Measurements from ENCODE around the gene TINCR.
A peak's percentile ranks its signal among the peaks of the same experiment; 100 is the strongest.

The TINCR gene

DNA sequence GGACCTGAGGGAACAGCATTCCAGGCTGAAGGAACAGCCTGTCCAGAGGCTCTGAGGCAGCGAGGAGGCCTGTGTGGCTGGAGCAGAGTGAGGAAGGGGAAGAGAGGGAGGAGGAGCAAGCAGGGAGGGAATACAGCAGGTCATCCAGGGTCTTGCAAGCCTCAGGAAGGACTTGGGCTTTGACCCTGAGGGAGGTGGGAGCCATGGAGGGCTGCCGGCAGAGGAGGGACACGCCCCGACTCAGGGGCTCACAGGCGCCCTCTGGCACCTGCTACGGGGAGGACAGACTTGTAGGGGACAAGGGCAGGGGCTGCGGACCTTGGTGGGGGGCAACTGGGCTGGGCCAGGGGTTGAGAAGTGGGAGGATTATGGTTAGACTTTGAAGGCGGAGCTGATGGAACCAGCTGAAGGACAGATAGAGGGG lies 4.7 kb downstream of the TINCR start:
- TF ChIP-seq, protein P1, sequence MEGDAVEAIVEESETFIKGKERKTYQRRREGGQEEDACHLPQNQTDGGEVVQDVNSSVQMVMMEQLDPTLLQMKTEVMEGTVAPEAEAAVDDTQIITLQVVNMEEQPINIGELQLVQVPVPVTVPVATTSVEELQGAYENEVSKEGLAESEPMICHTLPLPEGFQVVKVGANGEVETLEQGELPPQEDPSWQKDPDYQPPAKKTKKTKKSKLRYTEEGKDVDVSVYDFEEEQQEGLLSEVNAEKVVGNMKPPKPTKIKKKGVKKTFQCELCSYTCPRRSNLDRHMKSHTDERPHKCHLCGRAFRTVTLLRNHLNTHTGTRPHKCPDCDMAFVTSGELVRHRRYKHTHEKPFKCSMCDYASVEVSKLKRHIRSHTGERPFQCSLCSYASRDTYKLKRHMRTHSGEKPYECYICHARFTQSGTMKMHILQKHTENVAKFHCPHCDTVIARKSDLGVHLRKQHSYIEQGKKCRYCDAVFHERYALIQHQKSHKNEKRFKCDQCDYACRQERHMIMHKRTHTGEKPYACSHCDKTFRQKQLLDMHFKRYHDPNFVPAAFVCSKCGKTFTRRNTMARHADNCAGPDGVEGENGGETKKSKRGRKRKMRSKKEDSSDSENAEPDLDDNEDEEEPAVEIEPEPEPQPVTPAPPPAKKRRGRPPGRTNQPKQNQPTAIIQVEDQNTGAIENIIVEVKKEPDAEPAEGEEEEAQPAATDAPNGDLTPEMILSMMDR (IDR thresholded peaks at IDR 0.05): no peak

DNA sequence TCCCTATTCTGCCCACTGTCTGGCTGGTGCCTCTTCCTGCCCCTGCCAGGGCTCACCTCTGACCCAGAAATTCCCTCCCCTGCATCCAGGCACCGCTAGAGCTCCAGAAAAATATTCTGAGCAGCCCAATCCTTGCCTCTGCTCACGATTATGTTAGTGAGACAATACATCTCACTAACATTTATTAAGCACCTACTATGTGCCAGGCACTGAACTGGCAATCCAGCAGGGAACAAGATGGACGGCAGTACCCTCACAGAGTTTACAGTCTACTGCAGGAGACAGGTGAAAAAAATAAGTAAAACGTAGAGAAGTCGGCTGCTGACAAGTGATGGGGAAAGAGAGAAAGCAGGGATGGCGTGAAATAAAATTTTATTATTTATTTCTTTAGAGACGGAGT lies 5.5 kb downstream of the TINCR start:
- TF ChIP-seq, protein P1 (IDR thresholded peaks at IDR 0.05): no peak

DNA sequence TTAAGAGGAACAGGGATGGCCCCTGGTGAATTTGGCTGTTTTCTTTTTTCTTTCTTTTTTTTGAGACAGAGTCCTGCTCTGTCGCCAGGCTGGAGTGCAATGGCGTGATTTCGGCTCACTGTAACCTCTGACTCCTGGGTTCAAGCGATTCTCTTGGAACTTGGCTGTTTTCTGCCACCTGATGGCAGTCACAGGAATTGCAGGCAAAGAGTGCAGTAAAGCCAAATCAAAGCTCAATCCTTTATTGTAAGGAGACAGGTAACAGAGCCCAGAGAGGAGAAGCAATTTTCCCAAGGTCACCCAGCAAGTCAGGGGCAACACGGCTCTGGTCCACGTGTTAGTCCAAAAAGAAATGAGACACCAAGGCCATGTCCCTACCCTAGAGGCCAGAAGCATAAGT lies 6.2 kb downstream of the TINCR start:
- TF ChIP-seq, protein P1 (IDR thresholded peaks at IDR 0.05): peak; percentile 62

DNA sequence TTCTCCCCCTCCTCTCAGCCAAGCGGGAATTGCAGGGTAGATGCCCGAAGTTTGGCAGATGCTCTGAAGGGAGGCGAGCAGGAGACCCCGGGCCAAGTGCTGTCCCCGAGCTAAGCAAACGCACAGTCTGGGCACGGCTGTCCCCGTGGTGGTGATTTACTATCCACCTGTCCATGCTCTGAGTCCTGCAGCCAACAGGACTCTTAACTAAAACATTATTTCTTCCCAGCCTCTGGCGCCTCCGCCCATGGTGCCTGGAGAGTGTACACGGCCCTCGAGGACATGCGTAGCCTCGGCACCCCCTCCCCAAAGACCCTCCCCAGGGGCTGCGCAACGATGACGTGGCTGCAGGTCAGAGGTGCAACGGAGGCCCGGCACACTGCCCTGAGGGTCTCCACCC lies 7.6 kb downstream of the TINCR start:
- TF ChIP-seq, protein P1 (IDR thresholded peaks at IDR 0.05): no peak

DNA sequence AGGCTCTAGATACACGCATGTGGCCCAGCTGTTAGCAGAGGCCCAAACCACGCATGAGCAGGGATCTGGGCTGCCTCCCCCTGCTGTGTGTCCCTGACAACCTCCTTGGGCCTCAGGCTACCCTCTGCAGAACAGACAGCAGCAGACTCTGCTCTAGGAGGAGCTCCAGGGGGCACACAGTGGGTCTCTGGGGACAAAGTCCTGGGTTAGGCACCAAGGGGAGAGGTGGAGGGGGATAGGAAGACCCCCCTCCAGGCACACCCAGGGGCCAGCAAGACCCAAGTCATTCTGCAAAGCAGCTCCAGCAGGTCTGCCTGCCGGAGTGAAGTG lies 8.0 kb downstream of the TINCR start:
- TF ChIP-seq, protein P1 (IDR thresholded peaks at IDR 0.05): no peak

DNA sequence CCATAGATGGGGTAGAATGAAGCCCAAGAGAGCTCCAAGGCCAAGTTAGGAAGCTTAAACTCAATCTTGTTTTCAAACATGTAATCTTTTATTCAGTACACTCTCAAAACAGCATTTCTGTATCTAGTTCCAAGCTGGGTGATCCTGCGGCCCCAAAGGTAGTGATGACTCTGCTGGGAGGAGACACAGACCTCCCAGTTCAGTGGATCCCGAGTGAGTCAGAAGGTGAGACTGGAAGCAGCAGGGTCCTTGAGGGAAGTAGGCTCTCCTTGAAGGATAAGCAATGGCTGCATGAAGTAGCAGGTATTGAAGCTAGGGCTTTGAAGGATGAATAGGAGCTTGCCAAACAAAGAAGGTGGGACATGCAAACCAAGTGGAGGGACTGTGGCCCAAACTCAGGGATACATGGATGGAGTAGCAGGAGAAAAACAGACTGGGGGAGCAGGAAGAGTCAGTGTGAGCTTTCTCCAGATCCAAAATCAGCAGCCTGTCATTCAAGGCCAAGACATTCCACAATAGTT lies 9.6 kb downstream of the TINCR start:
- TF ChIP-seq, protein P1 (IDR thresholded peaks at IDR 0.05): no peak

DNA sequence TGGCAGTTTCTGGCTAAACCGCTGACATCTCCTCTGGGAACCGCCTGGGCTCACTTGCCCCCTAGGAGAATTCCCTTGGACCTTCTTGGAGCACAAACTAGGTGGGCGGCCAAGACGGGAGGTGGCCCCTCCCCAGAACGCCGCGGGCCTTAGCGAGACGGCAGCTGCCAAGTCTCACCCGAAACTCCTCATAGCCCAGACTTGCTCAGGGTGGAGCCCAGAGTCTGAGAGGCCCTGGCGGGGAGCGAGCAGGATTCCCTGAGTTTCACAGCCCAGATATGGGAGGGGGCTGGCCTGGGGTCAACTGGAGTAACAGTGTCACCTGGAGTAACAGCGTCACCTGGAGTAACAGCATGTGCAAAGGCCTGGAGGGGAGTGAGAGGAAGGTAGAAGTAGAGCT lies 10.1 kb downstream of the TINCR start:
- TF ChIP-seq, protein P1 (IDR thresholded peaks at IDR 0.05): no peak

DNA sequence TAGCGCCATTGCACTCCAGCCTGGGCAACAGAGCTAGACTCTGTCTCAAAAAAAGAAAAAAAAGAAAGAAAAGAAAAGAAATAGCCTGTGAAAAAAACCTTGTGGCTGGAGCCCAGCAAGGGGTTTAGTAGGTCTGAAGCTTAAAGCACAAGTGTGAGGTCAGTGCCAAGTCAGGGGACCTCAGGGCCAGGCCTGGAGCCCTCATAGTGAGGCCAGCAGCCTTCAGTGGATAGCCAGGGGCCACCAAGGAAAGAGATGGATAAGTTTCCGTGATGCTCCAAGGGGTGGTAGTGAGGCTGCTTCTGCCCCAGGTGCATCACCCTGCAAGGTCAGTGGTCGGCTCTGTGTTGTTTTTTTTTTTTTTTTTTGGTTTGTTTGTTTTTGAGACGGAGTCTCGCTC lies 12.9 kb downstream of the TINCR start:
- TF ChIP-seq, protein P1 (IDR thresholded peaks at IDR 0.05): no peak
